Bronchial epithelial cell (primary cell): Measurements from ENCODE around the gene EIF4H. TPM values are rescaled to one million over a fixed set of nuclear protein-coding genes. Genes with fewer than 3 reads are reported as not detected.
"Not testable (repeated sequence)": the region's sequence is repeated elsewhere in the genome, so short reads cannot be mapped to it uniquely, and the experiment has no call there.

Source experiments
- DNase-seq: peaks from one replicate; pipeline ENCODE4 v3.0.0-alpha.2; 2010; ENCODE audit warnings: low read depth
- FAIRE-seq: peaks from 2 replicates; lab custom pipeline; 2011; peaks lifted over from hg19 to GRCh38; lab: Jason Lieb, UNC
- H3K27me3 ChIP-seq: 2 replicates; pipeline ENCODE4 v1.5.1; 2011; ENCODE audit warnings: low read length; ENCODE audit not compliant: control insufficient read depth, insufficient read depth
- H3K36me3 ChIP-seq: 2 replicates; pipeline ENCODE4 v1.5.1; 2011; ENCODE audit warnings: low read length; ENCODE audit not compliant: control insufficient read depth, insufficient read depth
- H3K4me3 ChIP-seq: 2 replicates; pipeline ENCODE4 v1.5.1; 2011; ENCODE audit warnings: mild to moderate bottlenecking, low read depth, low read length, control low read depth
- total RNA-seq: library from RNA; depleted of rRNA; stranded (reverse); fragments of >200 nt; gene quantifications from 2 replicates; pipeline ENCODE4 v1.2.1, GENCODE V29; 2014
- TF ChIP-seq, protein P1 (sequence below): IDR thresholded peaks from 2 replicates; pipeline ENCODE4 v1.5.1; 2011; ENCODE audit warnings: mild to moderate bottlenecking, moderate library complexity, low read length, control low read depth, inconsistent platforms; ENCODE audit not compliant: insufficient read depth, severe bottlenecking

EIF4H gene
- total RNA-seq, 1 donor from 2014 or later = 370 TPM

GRCh38 chr7:74221713-74222112 is 47.6 kb downstream of the EIF4H start:
- TF ChIP-seq, protein P1, sequence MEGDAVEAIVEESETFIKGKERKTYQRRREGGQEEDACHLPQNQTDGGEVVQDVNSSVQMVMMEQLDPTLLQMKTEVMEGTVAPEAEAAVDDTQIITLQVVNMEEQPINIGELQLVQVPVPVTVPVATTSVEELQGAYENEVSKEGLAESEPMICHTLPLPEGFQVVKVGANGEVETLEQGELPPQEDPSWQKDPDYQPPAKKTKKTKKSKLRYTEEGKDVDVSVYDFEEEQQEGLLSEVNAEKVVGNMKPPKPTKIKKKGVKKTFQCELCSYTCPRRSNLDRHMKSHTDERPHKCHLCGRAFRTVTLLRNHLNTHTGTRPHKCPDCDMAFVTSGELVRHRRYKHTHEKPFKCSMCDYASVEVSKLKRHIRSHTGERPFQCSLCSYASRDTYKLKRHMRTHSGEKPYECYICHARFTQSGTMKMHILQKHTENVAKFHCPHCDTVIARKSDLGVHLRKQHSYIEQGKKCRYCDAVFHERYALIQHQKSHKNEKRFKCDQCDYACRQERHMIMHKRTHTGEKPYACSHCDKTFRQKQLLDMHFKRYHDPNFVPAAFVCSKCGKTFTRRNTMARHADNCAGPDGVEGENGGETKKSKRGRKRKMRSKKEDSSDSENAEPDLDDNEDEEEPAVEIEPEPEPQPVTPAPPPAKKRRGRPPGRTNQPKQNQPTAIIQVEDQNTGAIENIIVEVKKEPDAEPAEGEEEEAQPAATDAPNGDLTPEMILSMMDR = no peak
- no peaks in the 10 kb centered on the region for H3K27me3 ChIP-seq
- no peak overlapping the region for H3K4me3 ChIP-seq
- FAIRE-seq = no peak
- no peak for DNase-seq
- H3K36me3 ChIP-seq = no peaks in the 10 kb centered on the region

DNA sequence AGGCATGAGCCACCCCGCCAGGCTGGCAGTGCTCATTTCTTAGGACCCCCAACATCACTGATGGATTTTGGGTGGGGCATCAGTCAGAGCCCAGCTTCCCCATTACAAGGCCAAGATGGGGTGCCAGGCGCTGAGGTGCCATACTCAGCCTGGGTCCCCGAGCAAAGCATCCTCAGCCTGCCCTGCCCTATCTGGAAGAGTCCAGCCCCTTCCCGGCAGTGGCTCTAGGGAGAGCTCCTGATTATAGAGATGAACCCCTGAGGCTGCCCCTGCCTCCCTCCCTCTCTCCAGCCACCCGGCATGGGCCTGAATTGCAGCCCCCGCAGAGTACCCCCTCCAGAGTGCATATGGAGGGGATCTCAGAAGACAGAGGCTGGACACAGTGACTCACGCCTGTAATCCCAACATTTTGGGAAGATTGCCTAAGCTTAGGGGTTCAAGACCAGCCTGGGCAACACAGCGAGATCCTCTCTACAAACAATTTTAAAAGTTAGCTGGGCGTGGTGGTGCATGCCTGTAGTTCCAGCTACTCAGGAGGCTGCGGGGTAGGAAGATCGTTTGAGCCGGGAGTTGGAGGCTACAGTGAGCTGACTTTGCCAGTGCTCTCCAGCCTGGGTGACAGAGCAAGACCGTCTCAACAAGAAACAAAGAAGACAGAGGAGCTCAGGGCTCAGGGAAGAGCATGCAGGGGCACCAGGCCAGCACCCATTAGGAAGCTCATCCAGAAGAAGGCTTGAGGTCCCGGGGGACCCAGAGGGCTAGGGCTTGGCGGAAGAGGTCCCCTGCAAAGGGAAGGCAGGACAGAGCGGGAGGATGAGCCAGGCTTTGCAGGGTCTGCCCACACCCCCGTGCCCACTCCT is 48.9 kb downstream of the EIF4H start:
- FAIRE-seq = no peak
- TF ChIP-seq, protein P1 = no peak
- no peaks in the 10 kb centered on the region for H3K36me3 ChIP-seq
- H3K27me3 ChIP-seq = no peaks in the 10 kb centered on the region
- no peak for DNase-seq
- no peak overlapping the region for H3K4me3 ChIP-seq

DNA sequence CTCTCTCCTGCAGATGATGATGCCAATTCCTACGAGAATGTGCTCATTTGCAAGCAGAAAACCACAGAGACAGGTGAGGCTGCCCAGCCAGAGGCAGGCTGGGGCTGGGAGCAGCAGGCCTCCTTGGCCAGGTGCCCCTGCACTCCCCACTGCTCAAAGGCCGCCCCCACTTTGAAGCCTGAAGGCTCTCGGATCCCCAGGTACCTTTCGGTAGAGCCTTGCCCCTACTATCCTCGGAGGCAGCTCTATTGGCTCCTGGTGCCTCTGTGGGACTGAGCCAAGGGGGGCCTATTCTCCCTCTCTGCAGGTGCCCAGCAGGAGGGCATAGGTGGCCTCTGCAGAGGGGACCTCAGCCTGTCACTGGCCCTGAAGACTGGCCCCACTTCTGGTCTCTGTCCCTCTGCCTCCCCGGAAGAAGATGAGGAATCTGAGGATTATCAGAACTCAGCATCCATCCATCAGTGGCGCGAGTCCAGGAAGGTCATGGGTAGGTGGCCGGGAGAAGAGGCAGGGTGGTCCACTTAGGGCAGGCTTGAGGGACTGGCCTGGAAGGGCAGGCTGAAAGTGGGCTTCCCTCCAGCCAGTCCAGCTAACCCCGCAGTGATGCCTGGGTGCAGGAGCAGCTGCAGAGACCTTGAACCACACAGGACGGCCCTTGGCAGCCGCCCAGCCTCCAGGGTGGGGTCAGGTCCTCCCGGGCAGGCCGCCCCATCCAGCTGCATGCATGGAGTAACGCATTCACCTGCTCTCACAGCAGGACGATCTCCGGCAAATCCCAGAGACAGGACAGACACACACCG is 49.8 kb downstream of the EIF4H start:
- no peak for FAIRE-seq
- DNase-seq = no peak
- H3K36me3 ChIP-seq = no peaks in the 10 kb centered on the region
- no peak overlapping the region for H3K4me3 ChIP-seq
- TF ChIP-seq, protein P1 = no peak
- no peaks in the 10 kb centered on the region for H3K27me3 ChIP-seq

DNA sequence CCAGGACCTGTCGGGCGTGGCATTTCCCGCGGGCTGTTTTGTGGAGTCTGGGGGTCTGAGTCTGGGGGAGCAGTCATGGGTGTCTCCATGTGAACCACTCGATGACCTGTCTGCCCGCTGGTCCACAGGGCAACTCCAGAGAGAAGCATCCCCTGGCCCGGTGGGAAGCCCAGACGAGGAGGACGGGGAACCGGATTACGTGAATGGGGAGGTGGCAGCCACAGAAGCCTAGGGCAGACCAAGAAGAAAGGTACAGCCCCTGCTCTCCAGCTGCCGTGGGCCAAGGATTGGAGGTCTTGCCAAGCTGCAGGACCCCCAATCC is 50.3 kb downstream of the EIF4H start:
- H3K4me3 ChIP-seq = no peak overlapping the region
- H3K36me3 ChIP-seq = no peaks in the 10 kb centered on the region
- TF ChIP-seq, protein P1 = no peak
- no peaks in the 10 kb centered on the region for H3K27me3 ChIP-seq
- no peak for DNase-seq
- no peak for FAIRE-seq

- not testable (repeated sequence) for H3K27me3 ChIP-seq, FAIRE-seq, DNase-seq, H3K4me3 ChIP-seq, H3K36me3 ChIP-seq
Observed at GRCh38 chr7:74224907-74225306, 50.8 kb downstream of the EIF4H start.

- Histone ChIP-seq H3K27me3 (no peaks in the 10 kb centered on the region), H3K4me3 (no peak overlapping the region), H3K36me3 (no peaks in the 10 kb centered on the region)
- FAIRE-seq (no peak), DNase-seq (no peak)
- TF ChIP-seq, protein P1 = no peak
Observed at GRCh38 chr7:74225400-74225799, 51.2 kb downstream of the EIF4H start.
